K562 (cell line): Measurements from ENCODE around the gene HMCN2. TPM values are rescaled to one million over a fixed set of nuclear protein-coding genes. Genes with fewer than 3 reads are reported as not detected.

Source experiments
- BRCA1 ChIP-seq, 2 experiments: fragments of 450-650 bp in 1 of 2; sonication (generic) in 1 of 2; formaldehyde crosslinking in 1 of 2; IDR thresholded peaks; 2 replicates each; pipeline versions ENCODE4 v1.5.0 to v1.6.1; 2017 to 2020; ENCODE audit warnings: mild to moderate bottlenecking in 1 of 2, missing genetic modification reagents in 1 of 2
- CHD2 ChIP-seq: IDR thresholded peaks from 2 replicates; pipeline ENCODE4 v1.6.1; 2011; ENCODE audit warnings: low read depth, low read length
- CREB1 ChIP-seq, 2 experiments: sonication (generic) in 1 of 2; formaldehyde crosslinking in 1 of 2; IDR thresholded peaks; 2 replicates each; pipeline versions ENCODE4 v1.6.1 to v1.8.0; 2012 to 2022; ENCODE audit warnings: inconsistent platforms in 1 of 2, mild to moderate bottlenecking in 1 of 2, missing genetic modification reagents in 1 of 2, moderate library complexity in 1 of 2
- ELF1 ChIP-seq: fragments of 200-800 bp; sonication (Bioruptor generic); IDR thresholded peaks from 2 replicates; pipeline ENCODE4 v1.6.1; 2016; ENCODE audit warnings: missing genetic modification characterization, missing compliant biosample characterization
- HCFC1 ChIP-seq: IDR thresholded peaks from 2 replicates; pipeline ENCODE4 v1.6.1; 2012; ENCODE audit warnings: low read depth, low read length, improper control_type of control experiment
- HDAC3 ChIP-seq: fragments of 450-650 bp; IDR thresholded peaks from 2 replicates; pipeline ENCODE4 v1.6.1; 2018; ENCODE audit warnings: borderline replicate concordance, mild to moderate bottlenecking, moderate library complexity; ENCODE audit not compliant: partially characterized antibody
- KDM4B ChIP-seq, 2 experiments: fragments of 450-650 bp in 1 of 2; sonication (generic) in 1 of 2; IDR thresholded peaks; 2 replicates each; pipeline ENCODE4 v1.6.1; 2016 to 2017; ENCODE audit warnings: borderline replicate concordance in 2 of 2, antibody characterized with exemption in 1 of 2, low read depth in 1 of 2, mild to moderate bottlenecking in 1 of 2
- MAZ ChIP-seq, 2 experiments: fragments of 450-650 bp in 1 of 2; sonication (generic) in 1 of 2; formaldehyde crosslinking; IDR thresholded peaks in 1 of 2; conservative IDR thresholded peaks in 1 of 2; 2 replicates each; pipeline versions ENCODE4 v1.4.0 to v1.5.0; 2020; ENCODE audit warnings: mild to moderate bottlenecking in 1 of 2, missing genetic modification reagents in 1 of 2
- MTA2 ChIP-seq: fragments of 450-650 bp; IDR thresholded peaks from 2 replicates; pipeline ENCODE4 v1.6.1; 2016; ENCODE audit warnings: low read depth
- NCOA1 ChIP-seq: fragments of 450-650 bp; IDR thresholded peaks from 2 replicates; pipeline ENCODE4 v1.6.1; 2016; ENCODE audit warnings: low read depth
- NFE2L1 ChIP-seq: fragments of 450-650 bp; IDR thresholded peaks from 2 replicates; pipeline ENCODE4 v1.6.1; 2016; ENCODE audit warnings: missing genetic modification characterization, low read depth, mild to moderate bottlenecking, missing compliant biosample characterization, moderate library complexity, borderline replicate concordance
- SPI1 ChIP-seq: IDR thresholded peaks from 2 replicates; pipeline ENCODE4 v1.6.1; 2011; ENCODE audit warnings: low read depth, low read length, control low read depth, borderline replicate concordance
- ZNF146 ChIP-seq: IDR thresholded peaks from one replicate; pipeline ENCODE4 v1.6.1; 2018; ENCODE audit warnings: missing compliant biosample characterization; ENCODE audit not compliant: unreplicated experiment
- ZNF311 ChIP-seq: fragments of 250-450 bp; sonication (Bioruptor Pico); IDR thresholded peaks from 2 replicates; pipeline ENCODE4 v1.4.0; 2020; ENCODE audit warnings: mild to moderate bottlenecking, moderate library complexity
- ZNF384 ChIP-seq: IDR thresholded peaks from 2 replicates; pipeline ENCODE4 v1.6.1; 2012; ENCODE audit warnings: low read depth, low read length, improper control_type of control experiment
- ZNF436 ChIP-seq: fragments of 250-450, 450-650 bp; sonication (Bioruptor Pico); formaldehyde crosslinking; IDR thresholded peaks from 2 replicates; pipeline ENCODE4 v1.7.0; 2020; ENCODE audit warnings: mild to moderate bottlenecking
- ZNF695 ChIP-seq: fragments of 450-650 bp; formaldehyde crosslinking; IDR thresholded peaks from 2 replicates; pipeline ENCODE4 v1.4.0; 2020; ENCODE audit warnings: mild to moderate bottlenecking, moderate library complexity
- polyA plus RNA-seq, 8 experiments: library from polyadenylated mRNA; depleted of rRNA in 4 of 8; stranded (reverse) in 5 of 8; unstranded in 3 of 8; fragments of >200 nt; fragmentation: Nextera tagmentation in 2 of 8; fragmentation: Illumina TruSeq in 1 of 8; extraction: Ambion mirVana in 2 of 8; extraction: Trizol in 1 of 8; gene quantifications; 2 replicates each; pipeline versions ENCODE4 v1.2.1 to v1.2.3, GENCODE V29; 2011 to 2014; ENCODE audit warnings: inconsistent platforms in 1 of 8, missing spikeins in 1 of 8
- total RNA-seq, 7 experiments: library from RNA; depleted of rRNA in 6 of 7; stranded (reverse); fragments of >200 nt in 6 of 7; fragmentation: Illumina TruSeq in 2 of 7; extraction: Trizol in 2 of 7; gene quantifications; 2 replicates each; pipeline versions ENCODE4 v1.2.1 to v1.2.3, GENCODE V29; 2011 to 2021; ENCODE audit warnings: low replicate concordance in 1 of 7
- TF ChIP-seq, protein P1 (sequence below): fragments of 250-450 bp; sonication (Bioruptor Pico); IDR thresholded peaks from 2 replicates; pipeline ENCODE4 v1.4.0; 2020; ENCODE audit warnings: mild to moderate bottlenecking
- TF ChIP-seq, protein P2 (sequence below), 2 experiments: fragments of 450-650 bp; conservative IDR thresholded peaks; 2 replicates each; pipeline ENCODE4 v1.6.1; 2017; ENCODE audit warnings: mild to moderate bottlenecking in 2 of 2, moderate library complexity in 2 of 2
- TF ChIP-seq, protein P3 (sequence below): sonication (generic); formaldehyde crosslinking; IDR thresholded peaks from 2 replicates; pipeline ENCODE4 v1.8.0; 2022; ENCODE audit warnings: mild to moderate bottlenecking, missing genetic modification reagents
- TF ChIP-seq, protein P4 (sequence below): fragments of 200-800 bp; sonication (Bioruptor generic); IDR thresholded peaks from 2 replicates; pipeline ENCODE4 v1.6.1; 2017; ENCODE audit warnings: missing genetic modification characterization, missing compliant biosample characterization

Gene HMCN2
- total and polyA plus RNA-seq, 9 of the 15 experiments (the other 6 are each of a cell fraction or from before 2014, with no cell fraction given) = 0.01 TPM; not detected in 8

DNA sequence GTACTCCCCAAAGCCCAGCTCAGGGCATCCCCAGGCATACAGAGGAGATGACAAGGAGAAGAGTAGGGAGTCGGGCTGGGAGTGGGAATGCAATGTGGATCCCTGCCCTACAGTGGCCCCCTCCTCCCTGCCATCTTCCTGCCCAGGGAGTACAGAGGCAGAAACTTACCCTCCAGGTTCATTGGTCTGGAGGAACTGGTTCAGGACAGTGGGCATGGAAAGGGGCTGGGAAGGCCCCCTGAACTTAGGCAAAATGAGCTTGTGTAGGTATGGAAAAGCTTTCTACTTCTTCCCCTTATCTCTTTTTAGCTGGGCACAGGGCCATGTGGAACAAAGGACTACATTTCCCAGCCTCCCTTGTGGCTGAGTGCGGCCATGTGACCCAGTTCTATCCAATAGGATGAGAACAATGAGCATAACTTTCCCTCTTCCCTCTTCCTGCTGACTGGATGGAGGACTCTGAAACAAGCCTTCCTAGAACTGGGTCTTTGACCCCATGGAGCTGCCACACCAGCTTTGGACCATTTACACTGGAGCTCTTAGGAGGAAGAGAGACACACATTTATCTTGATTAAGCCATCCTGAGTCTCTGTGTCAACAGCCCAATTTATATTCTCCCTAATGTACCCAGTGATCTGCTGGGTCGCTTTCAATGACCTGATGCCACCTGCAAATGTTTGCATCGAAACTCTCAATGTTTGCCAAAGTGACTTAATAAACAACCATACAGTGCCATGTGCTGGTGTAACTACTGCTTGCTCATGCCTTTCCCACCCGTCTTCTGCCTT lies 25.0 kb upstream of the HMCN2 start (continued):
- TF ChIP-seq ZNF311 (CRISPR knock-in tag) = no peak
- TF ChIP-seq ZNF146 (CRISPR knock-in tag) = no peak
- TF ChIP-seq MTA2 = no peak
- no peak for TF ChIP-seq HDAC3
- TF ChIP-seq, protein P1, sequence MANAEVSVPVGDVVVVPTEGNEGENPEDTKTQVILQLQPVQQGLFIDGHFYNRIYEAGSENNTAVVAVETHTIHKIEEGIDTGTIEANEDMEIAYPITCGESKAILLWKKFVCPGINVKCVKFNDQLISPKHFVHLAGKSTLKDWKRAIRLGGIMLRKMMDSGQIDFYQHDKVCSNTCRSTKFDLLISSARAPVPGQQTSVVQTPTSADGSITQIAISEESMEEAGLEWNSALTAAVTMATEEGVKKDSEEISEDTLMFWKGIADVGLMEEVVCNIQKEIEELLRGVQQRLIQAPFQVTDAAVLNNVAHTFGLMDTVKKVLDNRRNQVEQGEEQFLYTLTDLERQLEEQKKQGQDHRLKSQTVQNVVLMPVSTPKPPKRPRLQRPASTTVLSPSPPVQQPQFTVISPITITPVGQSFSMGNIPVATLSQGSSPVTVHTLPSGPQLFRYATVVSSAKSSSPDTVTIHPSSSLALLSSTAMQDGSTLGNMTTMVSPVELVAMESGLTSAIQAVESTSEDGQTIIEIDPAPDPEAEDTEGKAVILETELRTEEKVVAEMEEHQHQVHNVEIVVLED = no peak
- no peak for TF ChIP-seq CREB1 (IDR thresholded peaks at IDR 0.05)
- TF ChIP-seq CREB1 (CRISPR knock-in tag; IDR thresholded peaks at IDR 0.05) = no peak
- peak; percentile 95 for TF ChIP-seq HCFC1
- TF ChIP-seq ZNF384 = no peak
- no peak for TF ChIP-seq CHD2
- TF ChIP-seq MAZ (CRISPR knock-in tag; conservative IDR thresholded peaks at IDR 0.05 in 1 of 2, IDR thresholded peaks at IDR 0.05 in 1 of 2) = no peak
- TF ChIP-seq, protein P2, sequence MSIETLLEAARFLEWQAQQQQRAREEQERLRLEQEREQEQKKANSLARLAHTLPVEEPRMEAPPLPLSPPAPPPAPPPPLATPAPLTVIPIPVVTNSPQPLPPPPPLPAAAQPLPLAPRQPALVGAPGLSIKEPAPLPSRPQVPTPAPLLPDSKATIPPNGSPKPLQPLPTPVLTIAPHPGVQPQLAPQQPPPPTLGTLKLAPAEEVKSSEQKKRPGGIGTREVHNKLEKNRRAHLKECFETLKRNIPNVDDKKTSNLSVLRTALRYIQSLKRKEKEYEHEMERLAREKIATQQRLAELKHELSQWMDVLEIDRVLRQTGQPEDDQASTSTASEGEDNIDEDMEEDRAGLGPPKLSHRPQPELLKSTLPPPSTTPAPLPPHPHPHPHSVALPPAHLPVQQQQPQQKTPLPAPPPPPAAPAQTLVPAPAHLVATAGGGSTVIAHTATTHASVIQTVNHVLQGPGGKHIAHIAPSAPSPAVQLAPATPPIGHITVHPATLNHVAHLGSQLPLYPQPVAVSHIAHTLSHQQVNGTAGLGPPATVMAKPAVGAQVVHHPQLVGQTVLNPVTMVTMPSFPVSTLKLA (conservative IDR thresholded peaks at IDR 0.05) = 0 out of 4 replicates have a peak, but pooled peaks of 1 of the 2 experiments have one; percentile 30
- TF ChIP-seq NCOA1 = no peak
- TF ChIP-seq BRCA1 (IDR thresholded peaks at IDR 0.05) = no peak
- TF ChIP-seq BRCA1 (CRISPR knock-in tag; IDR thresholded peaks at IDR 0.05) = no peak
- peak; percentile 18; the same call in 1 of the 2 replicates for TF ChIP-seq SPI1
- TF ChIP-seq, protein P3, sequence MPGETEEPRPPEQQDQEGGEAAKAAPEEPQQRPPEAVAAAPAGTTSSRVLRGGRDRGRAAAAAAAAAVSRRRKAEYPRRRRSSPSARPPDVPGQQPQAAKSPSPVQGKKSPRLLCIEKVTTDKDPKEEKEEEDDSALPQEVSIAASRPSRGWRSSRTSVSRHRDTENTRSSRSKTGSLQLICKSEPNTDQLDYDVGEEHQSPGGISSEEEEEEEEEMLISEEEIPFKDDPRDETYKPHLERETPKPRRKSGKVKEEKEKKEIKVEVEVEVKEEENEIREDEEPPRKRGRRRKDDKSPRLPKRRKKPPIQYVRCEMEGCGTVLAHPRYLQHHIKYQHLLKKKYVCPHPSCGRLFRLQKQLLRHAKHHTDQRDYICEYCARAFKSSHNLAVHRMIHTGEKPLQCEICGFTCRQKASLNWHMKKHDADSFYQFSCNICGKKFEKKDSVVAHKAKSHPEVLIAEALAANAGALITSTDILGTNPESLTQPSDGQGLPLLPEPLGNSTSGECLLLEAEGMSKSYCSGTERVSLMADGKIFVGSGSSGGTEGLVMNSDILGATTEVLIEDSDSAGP (CRISPR knock-in tag) = no peak
- TF ChIP-seq KDM4B (IDR thresholded peaks at IDR 0.05; ENCODE audit: borderline replicate concordance in 2 of 2, low read depth in 1 of 2) = no peak
- no peak for TF ChIP-seq ZNF436 (CRISPR knock-in tag)
- TF ChIP-seq ELF1 (tag) = peak; percentile 89
- TF ChIP-seq, protein P4, sequence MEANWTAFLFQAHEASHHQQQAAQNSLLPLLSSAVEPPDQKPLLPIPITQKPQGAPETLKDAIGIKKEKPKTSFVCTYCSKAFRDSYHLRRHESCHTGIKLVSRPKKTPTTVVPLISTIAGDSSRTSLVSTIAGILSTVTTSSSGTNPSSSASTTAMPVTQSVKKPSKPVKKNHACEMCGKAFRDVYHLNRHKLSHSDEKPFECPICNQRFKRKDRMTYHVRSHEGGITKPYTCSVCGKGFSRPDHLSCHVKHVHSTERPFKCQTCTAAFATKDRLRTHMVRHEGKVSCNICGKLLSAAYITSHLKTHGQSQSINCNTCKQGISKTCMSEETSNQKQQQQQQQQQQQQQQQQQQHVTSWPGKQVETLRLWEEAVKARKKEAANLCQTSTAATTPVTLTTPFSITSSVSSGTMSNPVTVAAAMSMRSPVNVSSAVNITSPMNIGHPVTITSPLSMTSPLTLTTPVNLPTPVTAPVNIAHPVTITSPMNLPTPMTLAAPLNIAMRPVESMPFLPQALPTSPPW = no peak
- no peak for TF ChIP-seq NFE2L1 (tag)
- no peak for TF ChIP-seq ZNF695 (CRISPR knock-in tag)
